Esophagus mucosa (tissue), 1 donor: Measurements from ENCODE around the gene NCKAP1. TPM values are rescaled to one million over a fixed set of nuclear protein-coding genes. Genes with fewer than 3 reads are reported as not detected.
"Not testable (repeated sequence)": the region's sequence is repeated elsewhere in the genome, so short reads cannot be mapped to it uniquely, and the experiment has no call there.

Experiments used
- ATAC-seq: fragments of 200-7000 bp; cut with Tn5 transposase; one replicate; pipeline ENCODE4 v1.9.1; 2020
- total RNA-seq: library from RNA; stranded (reverse); gene quantifications from one replicate; pipeline ENCODE4 v1.2.4, GENCODE V29; 2023
- donor health status: DM: yes; HTN: yes; CAD: no.

The NCKAP1 gene
- total RNA-seq, 1 donor from 2014 or later = 121 TPM

- no peak for ATAC-seq
These were observed 131.8 kb downstream of the NCKAP1 start for GRCh38 chr2:182906454-182906853.

GRCh38 chr2:182904844-182905243 is 133.4 kb downstream of the NCKAP1 start:
- ATAC-seq = no peak

DNA sequence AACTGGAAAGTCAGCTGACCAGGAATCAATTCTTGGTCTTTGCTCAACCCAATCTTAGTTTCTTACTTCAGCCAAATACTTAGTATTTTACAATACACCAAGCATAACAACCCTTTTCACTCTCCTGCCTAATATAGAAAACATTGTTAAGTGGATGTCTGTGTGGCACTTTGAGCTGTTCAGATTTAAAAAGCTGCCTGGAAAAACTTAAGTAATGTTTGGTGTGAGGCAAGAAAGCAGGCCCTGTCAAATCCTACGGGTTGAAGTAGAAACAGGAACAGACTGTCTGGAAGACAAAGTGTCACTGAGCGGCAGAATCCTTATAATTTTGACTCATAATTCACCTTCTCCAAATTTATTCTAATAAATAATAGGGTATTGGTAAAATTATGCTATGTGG is 134.7 kb downstream of the NCKAP1 start:
- ATAC-seq = no peak

- no peak for ATAC-seq
These were observed 136.5 kb downstream of the NCKAP1 start for GRCh38 chr2:182901748-182902147.

- no peak for ATAC-seq
These were observed 139.5 kb downstream of the NCKAP1 start for GRCh38 chr2:182898718-182899117.

DNA sequence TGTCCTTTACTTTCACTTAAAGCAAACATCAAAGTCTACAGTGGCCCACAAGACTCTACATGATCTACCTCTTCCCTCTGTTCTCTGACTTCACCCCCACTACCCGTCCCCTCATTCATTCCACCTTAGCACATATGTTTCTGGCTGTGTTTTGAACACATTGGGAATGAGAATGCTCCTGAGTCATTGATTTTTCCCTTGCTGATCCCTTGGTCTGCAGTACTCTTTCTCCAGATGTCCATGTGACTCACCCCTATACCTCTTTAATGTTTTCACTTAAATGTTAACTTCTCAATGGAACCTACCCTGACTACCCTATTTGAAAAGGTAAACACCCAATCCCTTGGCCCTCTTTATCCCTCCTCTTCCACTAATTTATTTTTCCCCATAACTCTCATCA is 141.1 kb downstream of the NCKAP1 start:
- no peak for ATAC-seq

GRCh38 chr2:182895798-182896197 is 142.5 kb downstream of the NCKAP1 start:
- ATAC-seq = no peak

DNA sequence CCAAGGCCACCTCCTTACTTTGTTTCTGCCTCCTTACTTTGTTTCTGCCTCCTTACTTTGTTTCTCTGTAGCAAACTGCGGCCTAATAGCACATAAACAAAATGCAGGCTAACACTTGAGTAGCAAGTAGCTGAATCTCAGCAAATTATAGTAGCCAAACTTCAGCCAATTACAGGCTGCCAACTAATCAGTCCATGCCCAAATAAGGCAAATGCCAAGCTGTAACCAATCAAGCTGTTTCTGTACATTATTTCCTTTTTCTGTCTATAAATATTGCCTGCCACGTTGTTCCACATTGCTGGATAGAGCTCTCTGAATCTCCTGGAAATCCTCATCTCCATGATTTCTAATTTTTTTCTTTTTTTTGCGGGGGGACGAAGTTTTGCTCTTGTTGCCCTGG is 143.1 kb downstream of the NCKAP1 start:
- no peak for ATAC-seq

GRCh38 chr2:182894174-182894573 is 144.1 kb downstream of the NCKAP1 start:
- no peak for ATAC-seq

DNA sequence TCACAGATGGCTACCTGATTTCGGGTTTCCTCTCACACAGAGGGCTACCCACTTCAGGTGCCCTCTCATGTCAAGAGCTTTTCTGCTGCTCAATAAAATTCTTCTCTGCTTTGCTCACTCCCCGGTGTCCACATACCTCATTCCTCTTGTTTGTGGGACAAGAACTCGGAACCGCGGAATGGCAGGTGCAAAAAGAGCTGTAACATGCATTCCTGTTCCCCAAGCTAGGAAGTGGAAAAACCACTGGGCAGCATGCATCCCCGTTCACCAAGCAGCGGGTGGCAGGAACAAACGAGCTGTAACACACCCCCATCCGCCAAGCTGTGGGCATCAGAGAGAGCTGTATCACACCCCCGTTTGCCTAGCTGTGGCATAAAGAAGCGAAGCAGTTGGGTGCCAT is 144.6 kb downstream of the NCKAP1 start:
- ATAC-seq = no peak

DNA sequence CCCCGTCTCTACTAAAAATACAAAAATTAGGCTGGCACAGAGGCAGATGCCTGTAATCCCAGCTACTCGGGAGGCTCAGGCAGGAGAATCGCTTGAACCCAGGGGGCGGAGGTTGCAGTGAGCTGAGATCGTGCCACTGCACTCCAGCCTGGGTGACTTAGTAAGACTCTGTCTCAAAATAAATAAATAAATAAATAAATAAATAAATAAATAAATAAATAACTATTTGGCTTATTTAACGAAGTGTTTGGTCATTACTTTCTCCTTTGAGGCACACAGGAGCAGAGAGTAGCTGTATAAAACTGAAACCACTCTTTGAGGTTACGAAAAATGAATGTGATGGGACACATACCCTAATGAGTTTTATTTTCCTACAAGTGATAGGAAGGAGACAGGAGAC is 145.2 kb downstream of the NCKAP1 start:
- ATAC-seq = not testable (repeated sequence)

- ATAC-seq = no peak
These were observed 146.6 kb downstream of the NCKAP1 start for GRCh38 chr2:182891611-182892010.

DNA sequence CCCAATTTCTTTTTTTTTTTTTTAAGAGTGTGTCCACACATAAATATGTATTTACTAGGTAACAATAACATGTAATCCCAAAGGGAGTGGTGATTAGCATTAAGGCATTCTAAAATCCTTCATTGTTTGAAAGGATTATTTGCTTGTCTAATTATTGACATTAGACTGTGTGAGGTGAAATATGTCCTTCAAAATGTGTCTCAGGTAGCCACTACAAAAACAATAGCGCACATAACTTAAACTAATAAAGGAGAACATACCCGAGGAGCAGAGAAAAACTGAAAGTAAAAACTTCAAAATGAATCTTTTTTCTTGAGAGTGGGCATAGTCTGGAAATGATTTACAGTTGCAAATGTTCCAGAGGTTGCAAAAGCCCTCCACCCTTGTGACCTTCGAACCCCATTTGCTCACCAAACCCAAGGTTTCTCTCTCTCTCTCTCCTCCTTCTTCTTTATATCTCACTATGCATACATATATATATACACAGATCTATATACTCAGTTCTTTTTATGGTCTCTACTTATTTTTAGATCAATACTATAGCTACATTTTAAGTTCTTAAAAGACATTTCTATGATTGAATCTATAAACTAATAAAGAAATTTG is 147.4 kb downstream of the NCKAP1 start:
- ATAC-seq = no peak

- no peak for ATAC-seq
These were observed 148.0 kb downstream of the NCKAP1 start for GRCh38 chr2:182890305-182890704.

DNA sequence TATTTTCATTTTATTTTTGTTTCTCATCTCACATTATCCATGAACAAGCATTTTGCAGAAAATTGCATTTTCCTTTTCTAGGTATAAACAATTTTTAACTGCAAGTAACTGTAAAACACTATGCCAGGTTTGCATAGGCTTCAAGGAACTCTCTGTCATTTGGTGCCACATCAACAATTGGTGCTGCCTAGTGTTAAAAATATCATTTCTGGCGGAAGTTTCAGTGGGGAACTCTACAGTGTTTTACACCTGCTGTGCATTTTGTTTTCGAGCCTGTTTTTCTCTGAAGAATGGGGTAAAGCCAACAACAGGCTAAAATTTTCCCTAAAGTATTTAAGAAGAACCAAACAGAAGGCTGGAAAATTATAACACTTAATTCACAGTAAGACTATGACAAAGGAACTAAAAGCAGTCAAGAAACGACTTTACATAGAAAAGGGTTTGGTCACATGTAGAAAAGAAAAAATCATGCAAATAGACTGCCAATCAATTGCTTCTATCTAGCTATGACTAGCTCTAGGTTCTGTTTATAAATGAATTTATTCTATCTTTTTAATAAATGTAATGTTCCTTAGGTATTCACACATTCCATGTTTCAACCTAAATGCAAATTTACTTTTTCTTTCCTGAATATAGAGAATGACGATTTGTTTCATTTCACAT is 150.4 kb downstream of the NCKAP1 start:
- no peak for ATAC-seq

GRCh38 chr2:182887093-182887492 is 151.2 kb downstream of the NCKAP1 start:
- no peak for ATAC-seq

DNA sequence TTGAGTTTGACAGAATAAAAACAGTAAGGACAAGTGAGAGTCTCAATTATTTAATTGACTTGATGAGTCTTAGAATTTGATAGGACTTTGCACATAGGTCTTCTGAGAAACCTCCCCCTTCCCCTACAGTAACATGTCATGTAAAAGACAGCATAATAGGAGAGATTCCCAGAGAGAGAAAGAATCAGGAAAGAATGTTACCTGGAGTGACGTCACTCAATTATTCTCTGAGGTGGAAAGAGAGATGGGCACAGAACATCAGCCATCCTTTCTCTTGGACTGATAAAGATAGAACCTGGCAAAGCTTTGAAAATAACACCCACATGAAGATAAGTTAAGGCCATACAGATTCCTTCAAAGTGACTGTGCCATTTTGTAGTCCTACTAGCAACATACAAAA is 152.5 kb downstream of the NCKAP1 start:
- ATAC-seq = no peak

DNA sequence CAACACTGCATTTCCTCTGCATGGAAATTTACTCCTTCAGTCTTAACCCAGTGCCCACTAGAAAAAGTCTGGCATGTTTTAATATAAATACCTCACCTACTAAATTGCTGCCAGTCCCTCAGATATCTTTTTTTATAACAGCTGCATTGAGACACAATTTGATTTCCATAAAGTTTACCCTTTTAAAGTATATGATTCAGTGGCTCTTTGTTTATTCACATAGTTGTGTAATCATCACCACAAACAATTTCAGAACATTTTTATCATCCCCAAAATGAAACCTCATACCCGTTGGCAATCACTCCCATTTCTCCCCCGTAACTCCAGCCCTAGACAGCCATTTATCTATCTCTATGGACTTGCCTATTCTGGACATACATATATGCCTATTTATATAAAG is 154.8 kb downstream of the NCKAP1 start:
- ATAC-seq = no peak

- not testable (repeated sequence) for ATAC-seq
These were observed 158.2 kb downstream of the NCKAP1 start for GRCh38 chr2:182880100-182880499.

- not testable (repeated sequence) for ATAC-seq
These were observed 161.6 kb downstream of the NCKAP1 start for GRCh38 chr2:182876653-182877052.

- ATAC-seq = no peak
These were observed 168.0 kb downstream of the NCKAP1 start for GRCh38 chr2:182870227-182870626.

DNA sequence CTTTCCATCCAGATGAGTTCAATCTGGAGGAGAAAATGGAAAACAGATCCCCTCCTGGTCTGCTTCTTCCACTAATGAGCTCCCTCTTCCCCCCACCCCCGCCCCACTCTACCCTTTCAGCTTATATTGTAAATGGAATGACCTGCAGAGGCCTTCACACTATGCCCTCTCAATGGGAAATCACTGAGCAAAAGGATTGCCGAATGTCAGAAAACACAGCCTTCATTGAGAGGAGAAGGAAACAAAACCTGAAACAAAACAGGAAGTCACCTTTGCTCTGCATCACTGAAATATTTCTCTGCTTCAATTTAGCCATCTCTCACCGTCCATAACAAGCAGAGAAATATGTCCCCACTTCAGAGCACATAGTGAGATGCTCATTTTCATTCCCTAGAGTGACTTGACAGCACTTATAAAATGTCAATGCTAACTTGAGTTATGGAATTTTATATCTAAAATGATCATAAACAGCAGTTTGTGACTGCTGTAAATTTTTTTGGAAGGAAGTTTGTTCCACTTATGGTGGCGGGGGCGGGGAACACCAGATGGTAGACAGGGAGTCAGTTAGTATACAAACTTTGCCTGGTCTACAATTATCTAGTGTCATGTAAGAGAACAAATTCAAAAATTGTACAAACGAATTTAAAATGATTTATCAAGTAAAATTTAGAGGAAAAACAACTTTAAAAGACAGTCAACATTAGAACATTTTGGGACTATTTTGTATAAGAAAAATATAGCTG is 170.0 kb downstream of the NCKAP1 start:
- ATAC-seq = no peak

DNA sequence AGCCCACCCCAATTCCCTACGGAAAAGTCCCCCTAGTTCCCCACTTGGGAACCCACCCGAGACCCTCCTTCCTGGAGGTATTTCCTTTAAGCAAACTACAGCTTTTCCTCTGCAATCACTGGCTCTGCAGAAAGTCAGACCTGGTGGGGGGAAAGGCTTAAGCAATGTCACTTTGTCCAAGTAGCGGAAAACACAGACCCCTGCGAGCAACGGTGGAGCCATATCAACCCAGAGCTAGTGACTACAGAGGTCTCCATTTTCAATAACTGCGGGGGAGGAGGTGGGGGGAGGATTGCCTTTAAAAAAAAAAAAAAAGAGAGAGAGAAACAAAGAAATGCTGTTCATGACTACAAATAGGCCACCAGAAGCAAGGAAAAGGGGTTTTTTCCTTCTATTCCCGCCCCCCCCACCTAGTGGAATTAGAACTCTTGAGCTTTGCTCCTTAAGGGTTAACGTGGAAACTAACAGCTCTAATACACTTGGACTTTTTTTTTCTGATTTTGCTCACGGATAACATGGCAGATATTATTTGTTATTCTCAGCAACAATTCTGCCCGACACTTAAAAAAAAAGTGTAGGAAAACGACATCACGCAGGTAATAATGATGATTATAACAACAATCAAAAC is 170.7 kb downstream of the NCKAP1 start:
- no peak for ATAC-seq
